ENCODE data around the gene OR12D2.
"Not testable (repeated sequence)": the region's sequence is repeated elsewhere in the genome, so short reads cannot be mapped to it uniquely, and the experiment has no call there.

OR12D2 gene, protein sequence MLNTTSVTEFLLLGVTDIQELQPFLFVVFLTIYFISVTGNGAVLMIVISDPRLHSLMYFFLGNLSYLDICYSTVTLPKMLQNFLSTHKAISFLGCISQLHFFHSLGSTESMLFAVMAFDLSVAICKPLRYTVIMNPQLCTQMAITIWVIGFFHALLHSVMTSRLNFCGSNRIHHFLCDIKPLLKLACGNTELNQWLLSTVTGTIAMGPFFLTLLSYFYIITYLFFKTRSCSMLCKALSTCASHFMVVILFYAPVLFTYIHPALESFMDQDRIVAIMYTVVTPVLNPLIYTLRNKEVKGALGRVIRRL

GRCh38 chr6:29395331-29395730, at the start of gene OR12D2:
Gene OR12D2, plus strand, starts transcription at chr6:29395631. Its CDS starts 1,069 bp downstream, at chr6:29396700.
- no peak for DNase-seq (ENCODE audit: low spot score)

GRCh38 chr6:29349348-29349747, 46.1 kb upstream of the OR12D2 start:
- DNase-seq (ENCODE audit: low spot score): not testable (repeated sequence)

DNA sequence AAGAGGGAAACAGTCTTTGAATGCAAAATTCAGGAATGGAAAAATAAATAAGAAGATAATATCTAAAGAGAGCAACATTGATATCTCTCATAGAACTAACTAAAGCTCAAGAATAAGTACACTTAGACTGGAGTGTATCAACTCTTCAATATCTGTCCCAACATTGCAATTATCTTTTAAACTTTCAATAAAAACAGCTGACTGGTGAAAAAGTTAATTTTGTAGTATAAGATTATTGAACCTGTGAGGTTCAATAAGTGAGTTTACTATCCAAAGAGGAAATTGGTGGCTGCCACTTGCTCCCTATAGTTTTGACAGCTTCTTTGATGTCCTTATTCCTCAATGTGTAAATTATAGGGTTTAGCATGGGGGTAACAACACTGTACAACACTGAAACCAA, 40.5 kb upstream of the OR12D2 start:
- DNase-seq (ENCODE audit: low spot score): no peak

GRCh38 chr6:29355603-29356002, 39.8 kb upstream of the OR12D2 start:
- no peak for DNase-seq (ENCODE audit: low spot score)

DNA sequence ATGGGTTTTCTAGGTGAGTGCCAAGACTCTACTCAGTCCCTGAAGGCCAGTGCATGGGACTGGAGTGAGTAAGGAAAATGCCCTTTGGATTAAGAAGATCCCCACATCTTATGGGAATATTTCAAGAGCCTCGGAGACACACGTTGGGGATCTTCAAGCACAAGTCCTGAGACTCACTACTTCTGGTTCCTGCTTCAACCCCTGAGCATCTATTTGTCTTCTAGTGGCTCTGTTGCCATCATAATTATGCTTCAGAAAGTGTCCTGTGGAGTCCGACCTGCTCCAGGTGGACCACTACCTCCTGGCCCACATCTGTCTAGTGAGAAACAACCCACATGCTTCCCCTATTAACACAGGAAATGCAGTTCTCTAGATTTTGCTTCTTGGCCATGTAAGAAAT, 26.7 kb upstream of the OR12D2 start, which contains the start of gene OR5V1:
Gene OR5V1, minus strand, starts transcription at position 101 of the 400 bp plus-strand sequence. CDS start 12,670 bp downstream, outside the sequence.
- DNase-seq (ENCODE audit: low spot score): no peak

DNA sequence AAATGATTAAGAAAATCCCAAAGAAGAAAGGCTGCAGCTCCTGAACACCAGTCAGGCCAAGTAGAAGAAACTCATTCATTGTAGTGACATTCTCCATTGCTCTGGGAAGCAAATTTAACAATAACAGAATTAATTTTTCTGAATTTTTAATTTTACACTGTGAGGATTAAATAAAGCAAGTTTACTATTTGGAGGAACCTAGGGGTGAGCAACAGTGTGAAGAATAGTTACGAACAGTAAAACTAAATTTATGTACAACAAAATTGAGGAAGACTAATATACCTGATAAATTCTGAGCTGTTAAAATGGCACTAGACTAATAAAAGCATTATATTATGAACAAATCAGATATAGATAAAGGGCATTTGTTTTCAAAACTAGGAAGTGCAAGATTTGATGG, 20.2 kb upstream of the OR12D2 start, which contains the start of gene OR12D3:
Gene OR12D3, minus strand, starts transcription at position 101 of the 400 bp plus-strand sequence. Its CDS starts 4 bp downstream, at position 97.
- no peak for DNase-seq (ENCODE audit: low spot score)

GRCh38 chr6:29376003-29376402, 19.4 kb upstream of the OR12D2 start:
- DNase-seq (ENCODE audit: low spot score): no peak

GRCh38 chr6:29388533-29388932, 6.9 kb upstream of the OR12D2 start:
- no peak for DNase-seq (ENCODE audit: low spot score)

DNA sequence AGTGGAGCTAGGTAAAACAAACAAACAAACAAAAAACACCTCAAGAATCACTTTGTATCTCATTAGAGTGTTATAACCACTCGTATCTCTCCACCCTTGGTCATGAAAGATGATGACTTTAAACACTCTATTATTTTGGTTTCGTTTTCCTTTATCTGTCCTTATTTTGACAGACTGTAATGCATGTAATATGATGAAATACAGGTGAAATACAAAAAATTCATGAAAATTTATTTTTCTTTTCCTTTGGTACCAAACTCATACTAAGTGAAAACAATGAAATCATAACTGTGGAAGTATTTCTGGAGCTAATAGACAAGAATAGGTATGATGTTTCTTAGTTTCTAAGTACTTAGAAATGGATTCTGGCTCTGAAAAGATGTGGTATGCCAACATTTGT, 4.1 kb downstream of the OR12D2 start:
- no peak for DNase-seq (ENCODE audit: low spot score)

DNA sequence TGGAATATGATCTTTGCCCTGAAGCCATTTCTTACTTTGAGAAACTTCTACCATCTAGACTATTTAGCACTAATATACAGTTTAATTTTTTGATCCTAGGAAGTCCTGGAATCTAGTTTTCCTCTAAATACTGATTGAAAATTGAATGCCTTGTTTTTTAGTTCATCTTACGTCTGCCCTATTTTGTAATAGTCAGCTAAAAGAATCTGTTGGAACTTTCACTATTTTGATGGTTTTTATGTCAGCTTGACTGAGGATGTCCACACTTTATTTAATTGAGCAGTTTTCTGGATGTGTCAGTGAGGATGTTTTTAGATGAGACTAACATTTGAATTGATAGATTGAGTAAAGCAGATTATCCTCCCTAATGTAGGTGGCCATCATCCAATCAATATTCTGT, 8.4 kb downstream of the OR12D2 start:
- no peak for DNase-seq (ENCODE audit: low spot score)

GRCh38 chr6:29414588-29414987, 19.2 kb downstream of the OR12D2 start, which contains the start of gene OR12D1:
Gene OR12D1, plus strand, starts transcription at chr6:29414928.
- DNase-seq (ENCODE audit: low spot score): no peak

GRCh38 chr6:29419516-29419915, 24.1 kb downstream of the OR12D2 start:
- DNase-seq (ENCODE audit: low spot score): no peak

- no peak for DNase-seq (ENCODE audit: low spot score)
These were observed 28.7 kb downstream of the OR12D2 start for GRCh38 chr6:29424168-29424567.

- no peak for DNase-seq (ENCODE audit: low spot score)
These were observed 29.1 kb downstream of the OR12D2 start for GRCh38 chr6:29424575-29424974.

DNA sequence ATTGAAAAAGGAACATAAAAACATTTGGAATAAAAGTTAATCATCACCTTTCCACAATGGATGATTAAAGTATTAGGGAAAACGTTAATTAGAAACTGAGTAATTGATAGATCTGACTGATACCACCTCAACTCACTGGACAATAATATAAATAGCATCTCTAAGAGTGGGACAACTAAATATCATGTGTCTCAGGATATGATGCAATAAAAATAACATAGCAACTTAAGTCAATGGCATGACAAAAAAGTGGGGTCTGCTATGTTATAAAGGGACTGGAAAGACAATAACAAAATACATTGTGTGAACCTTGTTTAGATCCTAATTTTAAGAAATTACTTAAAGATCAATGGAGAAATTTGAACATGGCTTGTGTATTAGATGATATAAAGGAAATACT, 29.6 kb downstream of the OR12D2 start:
- no peak for DNase-seq (ENCODE audit: low spot score)

- no peak for DNase-seq (ENCODE audit: low spot score)
These were observed 31.2 kb downstream of the OR12D2 start for GRCh38 chr6:29426654-29427053.

DNA sequence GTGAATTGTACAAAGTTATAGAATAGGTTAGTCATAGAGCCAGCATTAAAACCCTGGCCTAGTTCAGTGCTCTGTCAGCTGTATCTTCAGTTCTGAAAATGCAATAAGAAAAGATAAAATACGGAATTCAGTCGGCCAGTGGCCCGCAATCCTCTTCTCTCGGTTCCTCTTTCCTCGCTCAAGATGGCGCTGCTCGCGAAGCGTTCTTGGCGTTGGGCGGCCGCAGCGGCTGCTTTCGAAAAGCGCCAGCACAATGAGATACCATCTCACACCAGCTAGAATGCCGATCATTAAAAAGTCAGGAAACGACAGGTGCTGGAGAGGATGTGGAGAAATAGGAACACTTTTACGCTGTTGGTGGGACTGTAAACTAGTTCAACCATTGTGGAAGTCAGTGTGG, 41.3 kb downstream of the OR12D2 start:
- not testable (repeated sequence) for DNase-seq (ENCODE audit: low spot score)

- DNase-seq (ENCODE audit: low spot score): no peak
These were observed 43.6 kb downstream of the OR12D2 start, which contains the start of gene OR10C1 for GRCh38 chr6:29439006-29439405. Gene OR10C1, plus strand, starts transcription at chr6:29439306. Its CDS starts 710 bp downstream, at chr6:29440016.

DNA sequence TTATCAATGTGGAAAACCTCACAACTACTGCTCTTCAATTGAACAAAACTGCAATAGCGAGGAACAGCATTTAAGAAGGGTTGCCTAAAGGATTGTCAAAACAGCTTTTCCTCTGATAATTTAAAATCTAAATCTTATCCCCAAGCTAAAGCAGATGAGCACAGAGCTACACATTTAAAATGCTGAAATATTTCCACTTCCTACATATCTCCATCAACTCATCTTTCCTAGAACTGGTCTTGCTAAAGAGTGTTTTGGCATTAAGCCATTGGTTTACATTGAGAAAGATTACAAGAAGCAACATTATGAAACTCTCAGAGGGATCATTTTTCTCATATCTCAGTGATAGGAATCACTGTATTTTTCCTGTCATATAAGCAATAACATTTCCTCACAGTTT, 47.3 kb downstream of the OR12D2 start:
- DNase-seq (ENCODE audit: low spot score): no peak

DNA sequence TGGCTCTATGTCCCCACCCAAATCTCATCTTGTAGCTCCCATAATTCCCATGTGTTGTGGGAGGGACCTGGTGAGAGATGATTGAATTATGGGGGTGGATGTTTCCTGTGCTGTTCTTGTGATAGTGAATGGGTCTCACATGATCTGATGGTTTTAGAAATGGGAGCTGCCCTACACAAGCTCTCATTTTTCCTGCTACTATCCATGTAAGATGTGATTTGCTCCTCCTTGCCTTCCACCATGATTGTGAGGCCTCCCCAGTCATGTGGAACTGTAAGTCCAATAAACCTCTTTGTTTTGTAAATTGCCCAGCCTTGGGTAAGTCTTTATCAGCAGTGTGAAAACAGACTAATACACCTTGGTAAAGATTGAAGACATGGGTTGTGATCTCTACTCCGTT, 48.6 kb downstream of the OR12D2 start:
- DNase-seq (ENCODE audit: low spot score): not testable (repeated sequence)

Data from ecto neural progenitor cell (in vitro differentiated cells).